Mesenchymal stem cell (in vitro differentiated cells and primary cell): Measurements from ENCODE around the gene RADIL.
"Not testable (repeated sequence)": the region's sequence is repeated elsewhere in the genome, so short reads cannot be mapped to it uniquely, and the experiment has no call there.

Source experiments
- DNase-seq: peaks from one replicate; pipeline ENCODE4 v3.0.0-alpha.2; 2013
- H2AFZ ChIP-seq: one replicate; pipeline ENCODE4 v1.6.1; 2013; ENCODE audit warnings: low read depth, mild to moderate bottlenecking, control low read depth, inconsistent platforms, low read length, moderate library complexity
- H2AK5ac ChIP-seq: 2 replicates; pipeline ENCODE4 v1.6.1; 2013; ENCODE audit warnings: low read length, moderate library complexity, mild to moderate bottlenecking, inconsistent platforms; ENCODE audit not compliant: severe bottlenecking
- H2BK120ac ChIP-seq: one replicate; pipeline ENCODE4 v1.6.1; 2013; ENCODE audit warnings: low read depth, mild to moderate bottlenecking, inconsistent platforms, low read length, moderate library complexity
- H2BK12ac ChIP-seq, 2 experiments: one replicate each; pipeline ENCODE4 v1.6.1; 2013; ENCODE audit warnings: inconsistent platforms in 2 of 2, low read length in 2 of 2, mild to moderate bottlenecking in 2 of 2, moderate library complexity in 2 of 2, control low read depth in 1 of 2
- H2BK15ac ChIP-seq: one replicate; pipeline ENCODE4 v1.6.1; 2013; ENCODE audit warnings: mild to moderate bottlenecking, low read depth, inconsistent platforms; ENCODE audit not compliant: poor library complexity, severe bottlenecking
- H2BK5ac ChIP-seq: 2 replicates; pipeline ENCODE4 v1.6.1; 2013; ENCODE audit warnings: low read depth, mild to moderate bottlenecking, low read length, control low read depth, inconsistent platforms; ENCODE audit not compliant: poor library complexity, severe bottlenecking
- H3K14ac ChIP-seq, 2 experiments: one replicate each; pipeline ENCODE4 v1.6.1; 2013; ENCODE audit warnings: inconsistent platforms in 2 of 2, low read length in 2 of 2, control low read depth in 1 of 2, mild to moderate bottlenecking in 1 of 2, moderate library complexity in 1 of 2
- H3K18ac ChIP-seq, 2 experiments: one replicate each; pipeline ENCODE4 v1.6.1; 2013; ENCODE audit warnings: inconsistent platforms in 2 of 2, low read length in 2 of 2, control low read depth in 1 of 2, low read depth in 1 of 2, mild to moderate bottlenecking in 1 of 2
- H3K23ac ChIP-seq, 2 experiments: one replicate each; pipeline ENCODE4 v1.6.1; 2013; ENCODE audit warnings: inconsistent platforms in 2 of 2, low read length in 2 of 2, mild to moderate bottlenecking in 2 of 2, moderate library complexity in 2 of 2, control low read depth in 1 of 2
- H3K27ac ChIP-seq: 2 replicates; pipeline ENCODE4 v1.5.1; 2013; ENCODE audit warnings: mild to moderate bottlenecking, moderate library complexity, low read length, control low read depth, inconsistent platforms; ENCODE audit not compliant: poor library complexity, severe bottlenecking
- H3K27me3 ChIP-seq, 2 experiments: 2 replicates each; pipeline versions ENCODE4 v1.6.1 to v1.7.0; 2013; ENCODE audit warnings: low read length in 2 of 2, mild to moderate bottlenecking in 2 of 2, moderate library complexity in 2 of 2, control low read depth in 1 of 2, inconsistent platforms in 1 of 2; ENCODE audit not compliant: control insufficient read depth in 1 of 2, insufficient read depth in 1 of 2
- H3K36me3 ChIP-seq, 2 experiments: 2 replicates each; pipeline versions ENCODE4 v1.6.1 to v1.7.0; 2013; ENCODE audit warnings: low read length in 2 of 2, control low read depth in 1 of 2, inconsistent platforms in 1 of 2, low read depth in 1 of 2, mild to moderate bottlenecking in 1 of 2; ENCODE audit not compliant: insufficient read depth in 2 of 2, control insufficient read depth in 1 of 2
- H3K4ac ChIP-seq, 2 experiments: one replicate each; pipeline ENCODE4 v1.6.1; 2013; ENCODE audit warnings: inconsistent platforms in 2 of 2, low read length in 2 of 2, mild to moderate bottlenecking in 2 of 2, moderate library complexity in 2 of 2, control low read depth in 1 of 2, low read depth in 1 of 2
- H3K4me1 ChIP-seq: 2 replicates; pipeline ENCODE4 v1.6.1; 2013; ENCODE audit warnings: low read depth, low read length, control low read depth; ENCODE audit not compliant: control insufficient read depth, insufficient read depth
- H3K4me2 ChIP-seq: 2 replicates; pipeline ENCODE4 v1.6.1; 2013; ENCODE audit warnings: low read length, mild to moderate bottlenecking, inconsistent platforms; ENCODE audit not compliant: poor library complexity, severe bottlenecking
- H3K4me3 ChIP-seq, 2 experiments: 2 replicates each; pipeline versions ENCODE4 v1.5.1 to v1.7.0; 2013; ENCODE audit warnings: low read length in 2 of 2, mild to moderate bottlenecking in 2 of 2, control low read depth in 1 of 2, low read depth in 1 of 2; ENCODE audit not compliant: insufficient read depth in 1 of 2
- H3K79me1 ChIP-seq: replicated peaks from 2 replicates; pipeline ENCODE4 v1.6.1; 2013; ENCODE audit warnings: mild to moderate bottlenecking, control low read depth, low read length, inconsistent platforms; ENCODE audit not compliant: poor library complexity, severe bottlenecking
- H3K9ac ChIP-seq: 2 replicates; pipeline ENCODE4 v1.7.0; 2013; ENCODE audit warnings: mild to moderate bottlenecking, low read length, moderate library complexity
- H3K9me3 ChIP-seq: 2 replicates; pipeline ENCODE4 v1.7.0; 2013; ENCODE audit warnings: mild to moderate bottlenecking, low read length; ENCODE audit not compliant: control insufficient read depth
- H4K8ac ChIP-seq: one replicate; pipeline ENCODE4 v1.6.1; 2013; ENCODE audit warnings: inconsistent platforms, mild to moderate bottlenecking, low read length, moderate library complexity
- H4K91ac ChIP-seq: one replicate; pipeline ENCODE4 v1.6.1; 2013; ENCODE audit warnings: mild to moderate bottlenecking, low read length, inconsistent platforms
- WGBS: methylation state at CpG from one replicate; pipeline ENCODE4 v1.1.7; 2013; ENCODE audit warnings: mixed read lengths; 5-methylcytosine and 5-hydroxymethylcytosine counted together

RADIL gene

GRCh38 chr7:4794591-4795350, 88.7 kb downstream of the RADIL start:
- no peak overlapping the region for H4K8ac ChIP-seq
- no peak overlapping the region for H3K4me2 ChIP-seq
- no peak overlapping the region for H3K9ac ChIP-seq
- no peaks in the 10 kb centered on the region for H3K27me3 ChIP-seq
- H4K91ac ChIP-seq: no peak overlapping the region
- H3K4me3 ChIP-seq: no peak overlapping the region
- H3K79me1 ChIP-seq: no peaks in the 10 kb centered on the region
- no peak overlapping the region for H3K4ac ChIP-seq
- H3K27ac ChIP-seq: no peak overlapping the region
- H3K9me3 ChIP-seq: no peaks in the 10 kb centered on the region
- H3K23ac ChIP-seq: no peak overlapping the region
- peak; percentile 17 for DNase-seq
- H3K36me3 ChIP-seq: peaks cover 27 to 33% of the 10 kb centered on the region in 2 experiments
- H3K4me1 ChIP-seq: peaks cover 4% of the 10 kb centered on the region
- no peak overlapping the region for H2AK5ac ChIP-seq
- H2BK12ac ChIP-seq: no peak overlapping the region
- H2BK15ac ChIP-seq: no peak overlapping the region
- H2AFZ ChIP-seq: no peak overlapping the region
- 86% methylated on average over 23 of the region's 24 CpGs for WGBS
- no peak overlapping the region for H3K14ac ChIP-seq
- no peak overlapping the region for H3K18ac ChIP-seq
- no peak overlapping the region for H2BK5ac ChIP-seq
- H2BK120ac ChIP-seq: no peak overlapping the region

GRCh38 chr7:4794171-4794570, 89.3 kb downstream of the RADIL start:
- H3K23ac ChIP-seq, H2BK15ac ChIP-seq, H3K79me1 ChIP-seq, H4K91ac ChIP-seq, H3K4me3 ChIP-seq, DNase-seq, H3K4ac ChIP-seq, H3K27me3 ChIP-seq, H2BK12ac ChIP-seq, H3K9ac ChIP-seq, H2BK120ac ChIP-seq, H4K8ac ChIP-seq, H3K9me3 ChIP-seq, H3K4me1 ChIP-seq, H2AFZ ChIP-seq, H3K18ac ChIP-seq, H2AK5ac ChIP-seq, H3K4me2 ChIP-seq, H2BK5ac ChIP-seq, H3K27ac ChIP-seq, H3K14ac ChIP-seq: not testable (repeated sequence)
- 86% methylated on average over 14 of the region's 14 CpGs for WGBS
- H3K36me3 ChIP-seq: peaks cover 27 to 39% of the 10 kb centered on the region in 2 experiments

GRCh38 chr7:4793385-4793993, 90.0 kb downstream of the RADIL start:
- H3K23ac ChIP-seq, H4K8ac ChIP-seq, H3K4ac ChIP-seq, H2BK5ac ChIP-seq, H3K9ac ChIP-seq, H3K79me1 ChIP-seq, H3K9me3 ChIP-seq, H2AK5ac ChIP-seq, H2AFZ ChIP-seq, H3K4me3 ChIP-seq, H2BK120ac ChIP-seq, DNase-seq, H3K14ac ChIP-seq, H2BK12ac ChIP-seq, H4K91ac ChIP-seq, H3K4me2 ChIP-seq, H3K27me3 ChIP-seq, H2BK15ac ChIP-seq, H3K27ac ChIP-seq, H3K18ac ChIP-seq, H3K4me1 ChIP-seq: not testable (repeated sequence)
- H3K36me3 ChIP-seq: peaks cover 30 to 46% of the 10 kb centered on the region in 2 experiments
- 96% methylated on average over 30 of the region's 30 CpGs for WGBS

GRCh38 chr7:4792537-4793126, 90.9 kb downstream of the RADIL start:
- Histone ChIP-seq H2BK120ac (no peak overlapping the region), H3K23ac (no peak overlapping the region), H3K27me3 (no peaks in the 10 kb centered on the region), H2BK15ac (no peak overlapping the region), H3K18ac (no peak overlapping the region), H3K9me3 (no peaks in the 10 kb centered on the region), H3K4me2 (no peak overlapping the region), H4K91ac (no peak overlapping the region), H3K14ac (no peak overlapping the region), H4K8ac (peak overlapping the region; percentile 64), H2AK5ac (no peak overlapping the region), H3K4ac (no peak overlapping the region), H2BK5ac (no peak overlapping the region), H3K4me3 (peak overlapping the region in 1 of 2 experiments; percentile 18), H3K79me1 (peaks cover 5% of the 10 kb centered on the region), H3K4me1 (peaks cover 4% of the 10 kb centered on the region), H2AFZ (no peak overlapping the region), H3K36me3 (peaks cover 39 to 54% of the 10 kb centered on the region in 2 experiments), H3K27ac (no peak overlapping the region), H2BK12ac (peak overlapping the region in 1 of 2 experiments; percentile 6), H3K9ac (no peak overlapping the region)
- WGBS: 70% methylated on average over 47 of the region's 47 CpGs
- no peak for DNase-seq
